K562 (cell line): ENCODE data around the gene ARSI. TPM values are rescaled to one million over a fixed set of nuclear protein-coding genes. Genes with fewer than 3 reads are reported as not detected.

Experiments used
- ATAC-seq: fragments of 200-7000 bp; cut with Tn5 transposase; 3 replicates; pipeline ENCODE4 v1.9.1; 2020; ENCODE audit warnings: moderate library complexity
- BruUV-seq: library from RNA; stranded (reverse); fragments of 400-500 nt; replicated peaks from 2 replicates; lab custom pipeline; 2021; lab: Mats Ljungman, UMichigan
- CTCF ChIA-PET: fragments of 300-600 bp; formaldehyde crosslinking; extraction: SDS; loops from one replicate; lab custom pipeline; 2021; ENCODE audit warnings: low intra/inter-chr PET ratio; lab: Yijun Ruan, JAX
- POLR2A ChIA-PET: fragments of 300-600, 350-650 bp; sonication (Branson Sonifier 250); formaldehyde crosslinking; extraction: SDS; loops from one replicate; lab custom pipeline; 2021; ENCODE audit warnings: antibody characterized with exemption, inconsistent platforms; lab: Yijun Ruan, JAX
- DNase-seq, 4 experiments: peaks; one replicate each; pipeline versions ENCODE4 v3.0.0 to v3.0.0-alpha.2; 2011 to 2018; ENCODE audit warnings: low spot score in 3 of 4, mixed read lengths in 3 of 4; ENCODE audit errors: extremely low read depth in 1 of 4
- FAIRE-seq: peaks from 2 replicates; lab custom pipeline; 2011; peaks lifted over from hg19 to GRCh38; lab: Jason Lieb, UNC
- H2AFZ ChIP-seq: 2 replicates; pipeline ENCODE4 v1.6.0; 2011; ENCODE audit warnings: low read depth, low read length, control low read depth, inconsistent platforms
- H3K27ac ChIP-seq: fragments of 200-600 bp; 3 replicates; pipeline ENCODE4 v1.8.0; 2011; ENCODE audit warnings: low read depth, mild to moderate bottlenecking, control low read depth, inconsistent platforms, low read length, moderate library complexity, mixed read lengths; ENCODE audit errors: extremely low read depth
- H3K27me3 ChIP-seq, 2 experiments: fragments of 300-600 bp in 1 of 2; 2 replicates in 1 of 2; 3 replicates in 1 of 2; pipeline versions ENCODE4 v1.6.0 to v1.8.0; 2011; ENCODE audit warnings: inconsistent platforms in 2 of 2, low read length in 2 of 2, mild to moderate bottlenecking in 1 of 2, mixed read lengths in 1 of 2, moderate library complexity in 1 of 2; ENCODE audit not compliant: control insufficient read depth in 2 of 2, insufficient read depth in 2 of 2
- H3K36me3 ChIP-seq: fragments of 300-600 bp; 3 replicates; pipeline ENCODE4 v1.8.0; 2011; ENCODE audit warnings: mild to moderate bottlenecking, low read length, inconsistent platforms; ENCODE audit not compliant: control insufficient read depth, insufficient read depth
- H3K4me1 ChIP-seq, 2 experiments: fragments of 200-600 bp in 1 of 2; replicated peaks in 1 of 2; 2 replicates in 1 of 2; 3 replicates in 1 of 2; pipeline versions ENCODE4 v1.5.1 to v1.8.0; 2011; ENCODE audit warnings: inconsistent platforms in 2 of 2, low read length in 2 of 2, mild to moderate bottlenecking in 1 of 2, mixed read lengths in 1 of 2, moderate library complexity in 1 of 2; ENCODE audit not compliant: control insufficient read depth in 2 of 2, insufficient read depth in 2 of 2
- H3K4me2 ChIP-seq: 2 replicates; pipeline ENCODE4 v1.6.1; 2011; ENCODE audit warnings: low read length, control low read depth, inconsistent platforms, mixed read lengths; ENCODE audit not compliant: insufficient read depth
- H3K4me3 ChIP-seq: fragments of 200-600 bp; sonication (generic), shearing (Covaris generic); 2 replicates; pipeline ENCODE4 v1.5.1; 2016; ENCODE audit warnings: control low read depth, inconsistent platforms
- H3K79me2 ChIP-seq: fragments of 200-600 bp; 3 replicates; pipeline ENCODE4 v1.8.0; 2011; ENCODE audit warnings: low read length, inconsistent platforms; ENCODE audit not compliant: control insufficient read depth, insufficient read depth
- H3K9ac ChIP-seq, 2 experiments: 2 replicates each; pipeline versions ENCODE4 v1.6.0 to v1.6.1; 2011; ENCODE audit warnings: low read depth in 2 of 2, low read length in 2 of 2, control low read depth in 1 of 2, inconsistent platforms in 1 of 2, mild to moderate bottlenecking in 1 of 2, mixed read lengths in 1 of 2; ENCODE audit not compliant: insufficient read depth in 1 of 2
- H3K9me1 ChIP-seq: one replicate; pipeline ENCODE4 v1.6.0; 2011; ENCODE audit warnings: inconsistent platforms, mild to moderate bottlenecking, low read length, moderate library complexity; ENCODE audit not compliant: control insufficient read depth, insufficient read depth
- H3K9me3 ChIP-seq: replicated peaks from 2 replicates; pipeline ENCODE4 v1.5.1; 2011; ENCODE audit warnings: low read depth, low read length, inconsistent platforms; ENCODE audit not compliant: control insufficient read depth, insufficient read depth
- H4K20me1 ChIP-seq: replicated peaks from 2 replicates; pipeline ENCODE4 v1.6.1; 2011; ENCODE audit warnings: low read length, inconsistent platforms, mixed read lengths; ENCODE audit not compliant: control insufficient read depth, insufficient read depth
- CEBPG ChIP-seq, 3 experiments: fragments of 200-800 bp in 1 of 3; sonication (Bioruptor generic) in 1 of 3; sonication (generic) in 1 of 3; formaldehyde crosslinking in 1 of 3; IDR thresholded peaks in 2 of 3; conservative IDR thresholded peaks in 1 of 3; 2 replicates each; pipeline versions ENCODE4 v1.6.1 to v1.8.0; 2016 to 2022; ENCODE audit warnings: missing compliant biosample characterization in 2 of 3, missing genetic modification characterization in 2 of 3, mild to moderate bottlenecking in 1 of 3, missing genetic modification reagents in 1 of 3
- HMG20B ChIP-seq: fragments of 250-450 bp; sonication (Bioruptor Pico); IDR thresholded peaks from 2 replicates; pipeline ENCODE4 v1.5.0; 2021; ENCODE audit warnings: mild to moderate bottlenecking
- USF1 ChIP-seq: sonication (generic); formaldehyde crosslinking; IDR thresholded peaks from 2 replicates; pipeline ENCODE4 v1.9.0; 2022; ENCODE audit warnings: mild to moderate bottlenecking, missing genetic modification reagents
- USF2 ChIP-seq: sonication (generic); formaldehyde crosslinking; IDR thresholded peaks from 2 replicates; pipeline ENCODE4 v1.5.0; 2020; ENCODE audit warnings: missing genetic modification reagents
- ZNF41 ChIP-seq: fragments of 250-450 bp; sonication (Bioruptor Pico); conservative IDR thresholded peaks from 2 replicates; pipeline ENCODE4 v1.4.0; 2020; ENCODE audit warnings: mild to moderate bottlenecking
- ZNF583 ChIP-seq: fragments of 250-450 bp; sonication (Bioruptor Pico); IDR thresholded peaks from 2 replicates; pipeline ENCODE4 v1.4.0; 2020
- ZNF77 ChIP-seq: fragments of 250-450 bp; sonication (Bioruptor Pico); IDR thresholded peaks from 2 replicates; pipeline ENCODE4 v1.5.0; 2020
- WGBS: fragments of 100-300 bp; shearing (Covaris generic); methylation state at CpG from one replicate; pipeline ENCODE4 v1.1.6; 2016; ENCODE audit warnings: low coverage, mixed read lengths; ENCODE audit not compliant: insufficient coverage; ENCODE audit errors: missing lambda C conversion rate; 5-methylcytosine and 5-hydroxymethylcytosine counted together
- in situ Hi-C: fragments of 300-500 bp; cut with MboI; formaldehyde crosslinking; loops from 4 replicates; pipeline ENCODE4 v1.15.0; 2018; ENCODE audit warnings: inconsistent platforms, mixed read lengths
- intact Hi-C: fragments of 100-400 bp; cut with micrococcal nuclease; formaldehyde crosslinking; loops from 2 replicates; pipeline ENCODE4 v1.14.2; 2022
- polyA plus RNA-seq, 8 experiments: library from polyadenylated mRNA; depleted of rRNA in 4 of 8; stranded (reverse) in 5 of 8; unstranded in 3 of 8; fragments of >200 nt; fragmentation: Nextera tagmentation in 2 of 8; fragmentation: Illumina TruSeq in 1 of 8; extraction: Ambion mirVana in 2 of 8; extraction: Trizol in 1 of 8; gene quantifications; 2 replicates each; pipeline versions ENCODE4 v1.2.1 to v1.2.3, GENCODE V29; 2011 to 2014; ENCODE audit warnings: inconsistent platforms in 1 of 8, missing spikeins in 1 of 8
- total RNA-seq, 7 experiments: library from RNA; depleted of rRNA in 6 of 7; stranded (reverse); fragments of >200 nt in 6 of 7; fragmentation: Illumina TruSeq in 2 of 7; extraction: Trizol in 2 of 7; gene quantifications; 2 replicates each; pipeline versions ENCODE4 v1.2.1 to v1.2.3, GENCODE V29; 2011 to 2021; ENCODE audit warnings: low replicate concordance in 1 of 7

ARSI gene
- total and polyA plus RNA-seq, 9 of the 15 experiments (the other 6 are each of a cell fraction or from before 2014, with no cell fraction given) = 0.04 to 0.07 TPM; not detected in 7

DNA sequence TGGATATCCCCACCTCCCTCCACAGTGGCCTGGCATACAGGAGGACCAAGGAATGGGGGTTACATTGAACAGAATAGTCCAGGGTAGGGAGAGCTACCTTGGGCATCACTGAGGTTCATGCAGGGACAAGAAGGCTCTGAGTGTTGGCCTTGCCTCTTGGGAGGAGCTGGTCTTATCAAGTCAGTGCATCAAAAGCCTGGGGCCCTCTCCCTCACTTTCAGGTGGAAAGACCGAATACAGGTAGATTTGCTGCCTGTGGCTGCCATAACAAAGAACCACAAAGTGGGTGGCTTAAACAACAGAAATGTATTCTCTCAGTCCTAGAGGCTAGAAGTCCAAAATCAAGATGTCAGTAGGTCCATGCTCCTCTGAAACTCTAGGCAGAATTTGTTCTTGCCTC lies 18.5 kb upstream of the ARSI start:
- no peak for ATAC-seq
- Histone ChIP-seq H3K27ac (no peak overlapping the region), H3K4me3 (no peak overlapping the region), H3K79me2 (no peaks in the 10 kb centered on the region), H3K9me1 (no peaks in the 10 kb centered on the region), H3K9me3 (no peaks in the 10 kb centered on the region; the same call in 1 of the 2 replicates), H3K4me2 (no peak overlapping the region), H2AFZ (no peak overlapping the region), H3K36me3 (no peaks in the 10 kb centered on the region), H4K20me1 (peaks cover 2% of the 10 kb centered on the region; the same call in 1 of the 2 replicates), H3K4me1 (peaks cover 0 to 4% of the 10 kb centered on the region in 2 experiments; a peak in 2 of 5 replicates), H3K9ac (no peak overlapping the region), H3K27me3 (peaks cover 2 to 28% of the 10 kb centered on the region in 2 experiments; a peak in 3 of 5 replicates)
- 7% methylated on average over 1 of the region's 1 CpG for WGBS
- CTCF ChIA-PET = no interaction called here
- intact Hi-C loops (no loop called here), in situ Hi-C loops (no loop called here)
- BruUV-seq = no TSS peak
- POLR2A ChIA-PET = no interaction called here
- no peak for DNase-seq
- FAIRE-seq = no peak
- TF ChIP-seq HMG20B (CRISPR knock-in tag) (no peak), ZNF41 (CRISPR knock-in tag) (no peak), ZNF77 (no peak), ZNF583 (no peak)

- Histone ChIP-seq H3K9me3 (no peaks in the 10 kb centered on the region; the same call in 1 of the 2 replicates), H3K27me3 (peaks cover 2 to 19% of the 10 kb centered on the region in 2 experiments; a peak in 2 of 5 replicates), H3K9ac (no peak overlapping the region), H3K4me3 (no peak overlapping the region), H2AFZ (no peak overlapping the region), H3K4me1 (peaks cover 0 to 4% of the 10 kb centered on the region in 2 experiments; a peak in 2 of 5 replicates), H3K9me1 (no peaks in the 10 kb centered on the region), H3K27ac (no peak overlapping the region), H4K20me1 (peaks cover 2% of the 10 kb centered on the region; the same call in 1 of the 2 replicates), H3K79me2 (no peaks in the 10 kb centered on the region), H3K36me3 (no peaks in the 10 kb centered on the region), H3K4me2 (no peak overlapping the region)
- intact Hi-C loops (no loop called here), in situ Hi-C loops (no loop called here)
- DNase-seq = no peak
- no peak for FAIRE-seq
- BruUV-seq = no TSS peak
- POLR2A ChIA-PET = interaction anchor here (0.6 to 2.0 kb wide), 3 partner anchors 9 to 102 kb away, joined by 3 to 7 read pairs (median 5); partner anchors contain the start of gene ARSI
- WGBS = 6% methylated on average over 2 of the region's 2 CpGs
- no peak; the same call in 1 of the 3 replicates for ATAC-seq
- CTCF ChIA-PET = no interaction called here
- TF ChIP-seq USF2 (CRISPR knock-in tag) = peak; percentile 53; the same call in 1 of the 2 replicates
- TF ChIP-seq CEBPG (CRISPR knock-in tag; IDR thresholded peaks at IDR 0.05) = peak; percentile 41; the same call in 1 of the 2 replicates
- 0 out of 4 replicates have a peak, but pooled peaks of 1 of the 2 experiments have one; percentile 49 for TF ChIP-seq CEBPG (tag; conservative IDR thresholded peaks at IDR 0.05 in 1 of 2, IDR thresholded peaks at IDR 0.05 in 1 of 2)
- TF ChIP-seq USF1 = peak; percentile 67
Measured at GRCh38 chr5:150320044-150320613, 17.4 kb upstream of the ARSI start.
